ENCODE data around the gene GTF2A1L. TPM values are rescaled to one million over a fixed set of nuclear protein-coding genes. Genes with fewer than 3 reads are reported as not detected.

GTF2A1L gene
- total RNA-seq, 2 donors from 2014 or later: 1.0 TPM; not detected in 1

- intact Hi-C loops (cut with DNase I): no loop called here
Observed at GRCh38 chr2:48728840-48729239, 111.2 kb downstream of the GTF2A1L start.

More at GRCh38 chr2:48728840-48729239, 111.2 kb downstream of the GTF2A1L start:
- Histone ChIP-seq H3K27me3 (no peaks in the 10 kb centered on the region), H3K4me1 (no peaks in the 10 kb centered on the region), H3K36me3 (replicated peaks in 1 of 2; ENCODE audit: insufficient read depth in 1 of 2, low read depth in 2 of 2) (no peaks in the 10 kb centered on the region), H3K9me3 (no peaks in the 10 kb centered on the region), H3K27ac (no peak overlapping the region), H3K4me3 (no peak overlapping the region)
- DNase-seq (no peak), ATAC-seq (no peak)
- TF ChIP-seq CTCF (IDR thresholded peaks at IDR 0.05) (no peak), POLR2A (IDR thresholded peaks at IDR 0.05) (no peak)

Small RNA genes within 50 kb of the gene (small RNA-seq; reads per million reads assigned to genes)
- not detected for gene TPT1P11

Other genes starting within 250 kb of the GTF2A1L start
- 10 to 100 TPM; 14.8 to 22.1 TPM for gene PPP1R21, start 177.1 kb upstream of the GTF2A1L start, total RNA-seq
- 10 to 100 TPM in 1 of 2 donors, 1 to 10 TPM in 1; 9.1 to 24.1 TPM for gene STON1, start 87.7 kb upstream of the GTF2A1L start, total RNA-seq
- not detected for gene LHCGR, start 137.9 kb downstream of the GTF2A1L start, total RNA-seq

All from body of pancreas (tissue), 4 donors.